ENCODE data around the gene STX17. TPM values are rescaled to one million over a fixed set of nuclear protein-coding genes. Genes with fewer than 3 reads are reported as not detected.

Gene STX17
- total and polyA plus RNA-seq, 10 of the 15 experiments (the other 5 are each of a cell fraction or from before 2014, with no cell fraction given), result 11.5 to 29.3 (median 20.0) TPM

GRCh38 chr9:99998866-99999265 is 92.4 kb downstream of the STX17 start:
- no peaks in the 10 kb centered on the region for H3K27me3 ChIP-seq (replicated peaks in 1 of 2; ENCODE audit: control insufficient read depth in 2 of 2, insufficient read depth in 2 of 2, low read length in 1 of 2)
- no peak overlapping the region for H3K27ac ChIP-seq (ENCODE audit: control insufficient read depth, insufficient read depth)
- no peak for DNase-seq (ENCODE audit: low read depth, low spot score)
- ChIA-PET SMC1A (ENCODE audit: uncharacterized antibody, unreplicated experiment) (interaction anchor here (0.6 kb wide), 1 partner anchor 654 kb away, joined by 3 read pairs; no protein-coding TSS in a partner anchor), POLR2A (no interaction called here), RAD21 (ENCODE audit: unreplicated experiment) (no interaction called here), CTCF (no interaction called here)
- 99% methylated on average over 21 of the region's 26 CpGs for WGBS (ENCODE audit: insufficient coverage, insufficient replicate concordance, low lambda C conversion rate, missing lambda C conversion rate)
- H3K4me2 ChIP-seq (ENCODE audit: control insufficient read depth, insufficient read depth), result no peak overlapping the region
- no peaks in the 10 kb centered on the region for H4K20me1 ChIP-seq (ENCODE audit: control insufficient read depth, insufficient read depth)
- no peak overlapping the region for H3K9ac ChIP-seq (ENCODE audit: control insufficient read depth, insufficient read depth, low read length)
- no peak for FAIRE-seq
- H3K4me1 ChIP-seq (ENCODE audit: control insufficient read depth, insufficient read depth, low read length), result no peaks in the 10 kb centered on the region
- H3K9me3 ChIP-seq (replicated peaks; ENCODE audit: control insufficient read depth, insufficient read depth, low read length), result peaks cover 7% of the 10 kb centered on the region; the same call in 2 of the 3 replicates
- H2AFZ ChIP-seq (ENCODE audit: control insufficient read depth, low read depth, low read length), result no peak overlapping the region
- in situ Hi-C loops (cut with MboI) (no loop called here), intact Hi-C loops (cut with micrococcal nuclease; ENCODE audit: unreplicated experiment) (no loop called here)
- ATAC-seq, result no peak
- no TSS peak for BruUV-seq (replicated peaks)
- TF ChIP-seq TCF3 (IDR thresholded peaks at IDR 0.05; ENCODE audit: borderline replicate concordance, insufficient read depth, low read depth, low read length) (no peak), POLR2AphosphoS2 (IDR thresholded peaks at IDR 0.05; ENCODE audit: low read depth, low read length) (no peak), POLR2A (IDR thresholded peaks at IDR 0.05; ENCODE audit: low read depth, low read length) (0 out of 2 replicates have a peak, but pooled peaks have one; percentile 20), ESRRA (IDR thresholded peaks at IDR 0.05; ENCODE audit: low read length) (no peak)
- H3K4me3 ChIP-seq, result no peak overlapping the region
- peaks cover 6 to 7% of the 10 kb centered on the region in 2 experiments for H3K36me3 ChIP-seq (ENCODE audit: control insufficient read depth in 2 of 2, insufficient read depth in 2 of 2, low read length in 1 of 2)
- no peaks in the 10 kb centered on the region for H3K79me2 ChIP-seq (ENCODE audit: control insufficient read depth, insufficient read depth, low read length)

DNA sequence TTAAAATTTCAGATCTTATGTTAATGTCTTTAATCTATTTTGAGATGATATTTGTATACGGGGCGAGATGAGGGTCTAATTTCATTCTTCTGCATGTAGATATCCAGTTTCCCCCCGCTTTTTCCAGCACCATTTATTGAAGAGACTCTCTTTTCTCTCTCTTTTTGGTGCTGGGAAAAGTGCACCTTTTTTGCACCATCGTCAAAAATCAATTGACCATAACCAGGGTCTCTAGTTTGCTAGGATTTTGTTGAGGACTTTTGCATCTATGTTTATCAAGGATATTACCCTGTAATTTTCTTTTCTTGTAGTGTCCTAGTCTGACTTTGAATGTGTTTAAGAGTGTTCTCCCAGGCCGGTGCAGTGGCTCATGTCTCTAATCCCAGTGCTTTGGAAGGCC is 93.3 kb downstream of the STX17 start:
- BruUV-seq (replicated peaks), result no TSS peak
- POLR2A ChIA-PET, result no interaction called here
- SMC1A ChIA-PET (ENCODE audit: uncharacterized antibody, unreplicated experiment), result no interaction called here
- in situ Hi-C loops (cut with MboI) (loop anchor here (25.0 kb wide), 2 partner anchors 187 to 588 kb away; partner anchors contain the start of genes CAVIN4 and NR4A3), intact Hi-C loops (cut with micrococcal nuclease; ENCODE audit: unreplicated experiment) (no loop called here)
- FAIRE-seq (no peak), ATAC-seq (no peak), DNase-seq (ENCODE audit: low read depth, low spot score) (no peak)
- Histone ChIP-seq H3K4me1 (ENCODE audit: control insufficient read depth, insufficient read depth, low read length) (no peaks in the 10 kb centered on the region), H3K27me3 (replicated peaks in 1 of 2; ENCODE audit: control insufficient read depth in 2 of 2, insufficient read depth in 2 of 2, low read length in 1 of 2) (no peaks in the 10 kb centered on the region), H4K20me1 (ENCODE audit: control insufficient read depth, insufficient read depth) (no peaks in the 10 kb centered on the region), H3K27ac (ENCODE audit: control insufficient read depth, insufficient read depth) (no peak overlapping the region), H3K36me3 (ENCODE audit: control insufficient read depth in 2 of 2, insufficient read depth in 2 of 2, low read length in 1 of 2) (peaks cover 12% of the 10 kb centered on the region in 2 experiments), H2AFZ (ENCODE audit: control insufficient read depth, low read depth, low read length) (no peak overlapping the region), H3K4me2 (ENCODE audit: control insufficient read depth, insufficient read depth) (no peak overlapping the region), H3K9ac (ENCODE audit: control insufficient read depth, insufficient read depth, low read length) (no peak overlapping the region), H3K4me3 (no peak overlapping the region), H3K9me3 (replicated peaks; ENCODE audit: control insufficient read depth, insufficient read depth, low read length) (peaks cover 8% of the 10 kb centered on the region; the same call in 2 of the 3 replicates), H3K79me2 (ENCODE audit: control insufficient read depth, insufficient read depth, low read length) (no peaks in the 10 kb centered on the region)
- RAD21 ChIA-PET (ENCODE audit: unreplicated experiment), result interaction anchor here (0.7 kb wide), 1 partner anchor 696 kb away, joined by 4 read pairs; no protein-coding TSS in a partner anchor
- 98% methylated on average over 5 of the region's 5 CpGs for WGBS (ENCODE audit: insufficient coverage, insufficient replicate concordance, low lambda C conversion rate, missing lambda C conversion rate)
- CTCF ChIA-PET, result no interaction called here
- TF ChIP-seq ZSCAN29 (IDR thresholded peaks at IDR 0.05), result no peak
- no peak for TF ChIP-seq NFYB (IDR thresholded peaks at IDR 0.05; ENCODE audit: insufficient read depth, low read depth, low read length)
- no peak for TF ChIP-seq KAT2A (conservative IDR thresholded peaks at IDR 0.05; ENCODE audit: control insufficient read depth, low read depth, low read length)
- TF ChIP-seq ESRRA (IDR thresholded peaks at IDR 0.05; ENCODE audit: low read length), result no peak
- no peak for TF ChIP-seq MYB (IDR thresholded peaks at IDR 0.05; ENCODE audit: borderline replicate concordance, low read depth, low read length)
- TF ChIP-seq ZZZ3 (IDR thresholded peaks at IDR 0.05; ENCODE audit: control insufficient read depth, insufficient read length, low read depth), result no peak
- TF ChIP-seq NFYA (IDR thresholded peaks at IDR 0.05; ENCODE audit: borderline replicate concordance, low read depth, low read length), result no peak
- TF ChIP-seq, protein P1, sequence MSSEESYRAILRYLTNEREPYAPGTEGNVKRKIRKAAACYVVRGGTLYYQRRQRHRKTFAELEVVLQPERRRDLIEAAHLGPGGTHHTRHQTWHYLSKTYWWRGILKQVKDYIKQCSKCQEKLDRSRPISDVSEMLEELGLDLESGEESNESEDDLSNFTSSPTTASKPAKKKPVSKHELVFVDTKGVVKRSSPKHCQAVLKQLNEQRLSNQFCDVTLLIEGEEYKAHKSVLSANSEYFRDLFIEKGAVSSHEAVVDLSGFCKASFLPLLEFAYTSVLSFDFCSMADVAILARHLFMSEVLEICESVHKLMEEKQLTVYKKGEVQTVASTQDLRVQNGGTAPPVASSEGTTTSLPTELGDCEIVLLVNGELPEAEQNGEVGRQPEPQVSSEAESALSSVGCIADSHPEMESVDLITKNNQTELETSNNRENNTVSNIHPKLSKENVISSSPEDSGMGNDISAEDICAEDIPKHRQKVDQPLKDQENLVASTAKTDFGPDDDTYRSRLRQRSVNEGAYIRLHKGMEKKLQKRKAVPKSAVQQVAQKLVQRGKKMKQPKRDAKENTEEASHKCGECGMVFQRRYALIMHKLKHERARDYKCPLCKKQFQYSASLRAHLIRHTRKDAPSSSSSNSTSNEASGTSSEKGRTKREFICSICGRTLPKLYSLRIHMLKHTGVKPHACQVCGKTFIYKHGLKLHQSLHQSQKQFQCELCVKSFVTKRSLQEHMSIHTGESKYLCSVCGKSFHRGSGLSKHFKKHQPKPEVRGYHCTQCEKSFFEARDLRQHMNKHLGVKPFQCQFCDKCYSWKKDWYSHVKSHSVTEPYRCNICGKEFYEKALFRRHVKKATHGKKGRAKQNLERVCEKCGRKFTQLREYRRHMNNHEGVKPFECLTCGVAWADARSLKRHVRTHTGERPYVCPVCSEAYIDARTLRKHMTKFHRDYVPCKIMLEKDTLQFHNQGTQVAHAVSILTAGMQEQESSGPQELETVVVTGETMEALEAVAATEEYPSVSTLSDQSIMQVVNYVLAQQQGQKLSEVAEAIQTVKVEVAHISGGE (CRISPR knock-in tag; IDR thresholded peaks at IDR 0.05), result no peak
- TF ChIP-seq POU2F2 (IDR thresholded peaks at IDR 0.05; ENCODE audit: borderline replicate concordance, low read depth, low read length), result no peak
- TF ChIP-seq CREM (IDR thresholded peaks at IDR 0.05; ENCODE audit: low read depth), result no peak
- TF ChIP-seq CBFB (IDR thresholded peaks at IDR 0.05; ENCODE audit: low read depth), result no peak
- no peak for TF ChIP-seq SUZ12 (IDR thresholded peaks at IDR 0.05; ENCODE audit: unreplicated experiment)
- TF ChIP-seq HCFC1 (IDR thresholded peaks at IDR 0.05; ENCODE audit: low read length), result no peak
- TF ChIP-seq EZH2 (IDR thresholded peaks at IDR 0.05; ENCODE audit: borderline replicate concordance, control insufficient read depth, low read depth, low read length), result no peak
